ENCODE results near the gene KCTD17.

KCTD17 gene

DNA sequence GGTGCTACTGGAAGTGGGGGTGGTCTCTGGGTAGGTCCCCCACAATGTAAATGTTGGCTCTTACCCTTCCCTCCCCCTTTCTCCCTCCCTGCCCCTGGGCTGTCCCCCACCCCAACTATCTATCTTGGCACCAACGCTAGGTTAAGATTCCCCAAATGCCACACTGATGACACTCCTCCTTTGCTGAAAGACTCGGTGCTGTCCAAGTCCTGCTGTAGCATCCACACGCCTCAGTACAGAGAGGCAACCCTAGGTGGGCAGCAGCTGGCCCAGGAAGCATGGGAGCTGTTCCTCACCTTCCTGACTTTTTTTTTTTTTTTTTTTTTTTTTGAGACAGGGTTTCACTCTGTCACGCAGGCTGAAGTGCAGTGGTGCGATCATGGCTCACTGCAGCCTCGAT lies 3.4 kb upstream of the KCTD17 start:
- Histone ChIP-seq H3K4me1 (ENCODE audit: insufficient read depth, low read length, poor library complexity, severe bottlenecking) (peaks cover 18% of the 10 kb centered on the region), H3F3A (ENCODE audit: low read depth) (no peaks in the 10 kb centered on the region), H4K20me1 (ENCODE audit: insufficient read depth, low read length, poor library complexity, severe bottlenecking) (no peaks in the 10 kb centered on the region), H3K9ac (ENCODE audit: low read depth, low read length, poor library complexity, severe bottlenecking) (no peak overlapping the region), H3K27me3 (ENCODE audit: insufficient read depth, low read length, poor library complexity, severe bottlenecking) (no peaks in the 10 kb centered on the region), H3K4me3 (ENCODE audit: low read length, poor library complexity, severe bottlenecking) (no peak overlapping the region), H3K79me2 (ENCODE audit: insufficient read depth, low read length) (no peaks in the 10 kb centered on the region), H3K36me3 (ENCODE audit: insufficient read depth, low read length) (no peaks in the 10 kb centered on the region), H3K9me3 (ENCODE audit: insufficient read depth, low read depth, low read length) (no peaks in the 10 kb centered on the region), H3K9me2 (replicated peaks; ENCODE audit: low read depth, low read length) (no peaks in the 10 kb centered on the region), H3K4me2 (ENCODE audit: low read depth, low read length, poor library complexity, severe bottlenecking) (no peak overlapping the region), H2AFZ (ENCODE audit: low read length) (no peak overlapping the region)
- TF ChIP-seq, protein P1, sequence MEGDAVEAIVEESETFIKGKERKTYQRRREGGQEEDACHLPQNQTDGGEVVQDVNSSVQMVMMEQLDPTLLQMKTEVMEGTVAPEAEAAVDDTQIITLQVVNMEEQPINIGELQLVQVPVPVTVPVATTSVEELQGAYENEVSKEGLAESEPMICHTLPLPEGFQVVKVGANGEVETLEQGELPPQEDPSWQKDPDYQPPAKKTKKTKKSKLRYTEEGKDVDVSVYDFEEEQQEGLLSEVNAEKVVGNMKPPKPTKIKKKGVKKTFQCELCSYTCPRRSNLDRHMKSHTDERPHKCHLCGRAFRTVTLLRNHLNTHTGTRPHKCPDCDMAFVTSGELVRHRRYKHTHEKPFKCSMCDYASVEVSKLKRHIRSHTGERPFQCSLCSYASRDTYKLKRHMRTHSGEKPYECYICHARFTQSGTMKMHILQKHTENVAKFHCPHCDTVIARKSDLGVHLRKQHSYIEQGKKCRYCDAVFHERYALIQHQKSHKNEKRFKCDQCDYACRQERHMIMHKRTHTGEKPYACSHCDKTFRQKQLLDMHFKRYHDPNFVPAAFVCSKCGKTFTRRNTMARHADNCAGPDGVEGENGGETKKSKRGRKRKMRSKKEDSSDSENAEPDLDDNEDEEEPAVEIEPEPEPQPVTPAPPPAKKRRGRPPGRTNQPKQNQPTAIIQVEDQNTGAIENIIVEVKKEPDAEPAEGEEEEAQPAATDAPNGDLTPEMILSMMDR (conservative IDR thresholded peaks at IDR 0.05; ENCODE audit: low read length): no peak
- no peak for TF ChIP-seq EZH2phosphoT487 (IDR thresholded peaks at IDR 0.05; ENCODE audit: borderline replicate concordance)

DNA sequence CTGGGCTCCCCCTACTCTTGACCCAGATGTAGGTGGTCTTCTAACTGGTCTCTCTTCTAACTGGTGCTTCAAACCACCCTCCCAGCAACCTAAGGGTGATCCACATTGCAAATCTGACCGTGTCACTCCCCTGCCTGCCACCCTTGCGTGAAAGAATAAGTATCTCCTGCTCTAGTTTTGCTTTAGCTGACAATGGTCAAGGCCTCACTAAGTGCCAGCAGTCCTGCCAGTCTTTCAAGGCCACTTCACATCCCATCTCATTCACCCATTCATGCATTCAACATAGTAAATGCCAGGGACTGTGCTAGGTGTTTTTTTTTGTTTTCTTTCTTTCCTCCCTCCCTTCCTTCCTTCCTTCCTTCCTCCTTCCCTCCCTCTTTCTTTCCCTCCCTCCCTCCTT lies 2.3 kb upstream of the KCTD17 start:
- H3K4me2 ChIP-seq (ENCODE audit: low read depth, low read length, poor library complexity, severe bottlenecking): no peak overlapping the region
- peaks cover 21% of the 10 kb centered on the region for H3K4me1 ChIP-seq (ENCODE audit: insufficient read depth, low read length, poor library complexity, severe bottlenecking)
- no peaks in the 10 kb centered on the region for H3F3A ChIP-seq (ENCODE audit: low read depth)
- no peak overlapping the region for H3K9ac ChIP-seq (ENCODE audit: low read depth, low read length, poor library complexity, severe bottlenecking)
- no peaks in the 10 kb centered on the region for H3K9me2 ChIP-seq (replicated peaks; ENCODE audit: low read depth, low read length)
- no peaks in the 10 kb centered on the region for H3K36me3 ChIP-seq (ENCODE audit: insufficient read depth, low read length)
- H3K9me3 ChIP-seq (ENCODE audit: insufficient read depth, low read depth, low read length): no peaks in the 10 kb centered on the region
- H3K4me3 ChIP-seq (ENCODE audit: low read length, poor library complexity, severe bottlenecking): no peak overlapping the region
- no peaks in the 10 kb centered on the region for H3K79me2 ChIP-seq (ENCODE audit: insufficient read depth, low read length)
- H4K20me1 ChIP-seq (ENCODE audit: insufficient read depth, low read length, poor library complexity, severe bottlenecking): no peaks in the 10 kb centered on the region
- TF ChIP-seq, protein P1 (conservative IDR thresholded peaks at IDR 0.05; ENCODE audit: low read length): no peak
- TF ChIP-seq EZH2phosphoT487 (IDR thresholded peaks at IDR 0.05; ENCODE audit: borderline replicate concordance): no peak
- H3K27me3 ChIP-seq (ENCODE audit: insufficient read depth, low read length, poor library complexity, severe bottlenecking): no peaks in the 10 kb centered on the region
- H2AFZ ChIP-seq (ENCODE audit: low read length): no peak overlapping the region

DNA sequence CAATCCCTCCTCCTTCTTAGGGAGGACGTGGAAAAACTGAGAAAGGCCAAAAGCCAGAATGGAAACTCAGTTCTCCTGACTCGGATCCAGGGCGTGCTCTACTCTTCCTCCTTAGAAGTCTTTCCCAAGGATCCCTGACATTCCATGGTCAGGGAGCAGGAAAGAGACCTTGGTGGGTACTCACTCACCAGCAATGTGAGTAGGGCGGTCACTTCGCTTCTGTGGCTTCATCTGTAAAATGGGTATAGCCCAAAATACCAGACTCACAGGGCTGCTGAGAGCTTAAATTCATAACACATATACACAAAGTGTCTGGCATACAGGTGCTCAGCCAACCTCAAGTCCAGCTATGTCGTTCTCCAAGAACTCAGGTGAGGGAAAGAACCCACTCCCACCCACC lies 629 bp upstream of the KCTD17 start:
- Histone ChIP-seq H3K79me2 (ENCODE audit: insufficient read depth, low read length) (no peaks in the 10 kb centered on the region), H3K27me3 (ENCODE audit: insufficient read depth, low read length, poor library complexity, severe bottlenecking) (no peaks in the 10 kb centered on the region), H3K9me2 (replicated peaks; ENCODE audit: low read depth, low read length) (no peaks in the 10 kb centered on the region), H3K9ac (ENCODE audit: low read depth, low read length, poor library complexity, severe bottlenecking) (no peak overlapping the region), H4K20me1 (ENCODE audit: insufficient read depth, low read length, poor library complexity, severe bottlenecking) (no peaks in the 10 kb centered on the region), H3K4me2 (ENCODE audit: low read depth, low read length, poor library complexity, severe bottlenecking) (no peak overlapping the region), H3K9me3 (ENCODE audit: insufficient read depth, low read depth, low read length) (no peaks in the 10 kb centered on the region), H3K4me1 (ENCODE audit: insufficient read depth, low read length, poor library complexity, severe bottlenecking) (peaks cover 15% of the 10 kb centered on the region), H3K36me3 (ENCODE audit: insufficient read depth, low read length) (no peaks in the 10 kb centered on the region), H3K4me3 (ENCODE audit: low read length, poor library complexity, severe bottlenecking) (no peak overlapping the region), H2AFZ (ENCODE audit: low read length) (no peak overlapping the region), H3F3A (ENCODE audit: low read depth) (no peaks in the 10 kb centered on the region)
- TF ChIP-seq, protein P1 (conservative IDR thresholded peaks at IDR 0.05; ENCODE audit: low read length): no peak
- TF ChIP-seq EZH2phosphoT487 (IDR thresholded peaks at IDR 0.05; ENCODE audit: borderline replicate concordance): no peak

Measured in Loucy (cell line).